Upper lobe of left lung (tissue), 6 donors: Measurements from ENCODE around the gene CHKA. TPM values are rescaled to one million over a fixed set of nuclear protein-coding genes. Genes with fewer than 3 reads are reported as not detected.

Source experiments
- ATAC-seq, 2 donors: fragments of 200-7000 bp; cut with Tn5 transposase; one replicate each; pipeline ENCODE4 v1.9.1; 2022; ENCODE audit warnings: mild to moderate bottlenecking in 2 of 2, moderate library complexity in 2 of 2; ENCODE audit not compliant: low FRiP score in 2 of 2
- DNase-seq, 2 donors: peaks; one replicate each; pipeline ENCODE4 v3.0.0-alpha.2; 2019 to 2020
- H3K27ac ChIP-seq, 4 donors: fragments of 200-600 bp; sonication (generic); one replicate each; pipeline ENCODE4 v1.5.1; 2016 to 2019
- H3K27me3 ChIP-seq, 4 donors: fragments of 200-600 bp; sonication (generic); one replicate each; pipeline ENCODE4 v1.5.1; 2017 to 2019
- H3K36me3 ChIP-seq, 4 donors: fragments of 200-600 bp; sonication (generic); one replicate each; pipeline ENCODE4 v1.5.1; 2016 to 2019
- H3K4me1 ChIP-seq, 4 donors: fragments of 200-600 bp; sonication (generic); one replicate each; pipeline ENCODE4 v1.5.1; 2018 to 2019
- H3K4me3 ChIP-seq, 4 donors: fragments of 200-600 bp; sonication (generic); one replicate each; pipeline ENCODE4 v1.5.1; 2017 to 2019; ENCODE audit warnings: mild to moderate bottlenecking in 2 of 4, moderate library complexity in 1 of 4
- H3K9me3 ChIP-seq, 4 donors: fragments of 200-600 bp; sonication (generic); one replicate each; pipeline ENCODE4 v1.5.1; 2018 to 2019
- EP300 ChIP-seq, 4 donors: sonication (generic); formaldehyde crosslinking; IDR thresholded peaks; one replicate each; pipeline ENCODE4 v1.5.1; 2017; ENCODE audit warnings: antibody characterized with exemption in 4 of 4, control low read depth in 2 of 4
- POLR2A ChIP-seq, 4 donors: fragments of 450-650 bp; IDR thresholded peaks; one replicate each; pipeline ENCODE4 v1.5.1; 2016 to 2017; ENCODE audit warnings: antibody characterized with exemption in 4 of 4, mild to moderate bottlenecking in 2 of 4
- POLR2AphosphoS5 ChIP-seq, 2 donors: sonication (generic); formaldehyde crosslinking; IDR thresholded peaks; one replicate each; pipeline ENCODE4 v1.5.1; 2017; ENCODE audit warnings: antibody characterized with exemption in 2 of 2
- WGBS, 2 donors: methylation state at CpG; one replicate each; pipeline ENCODE4 v1.1.5; 2017 to 2018; 5-methylcytosine and 5-hydroxymethylcytosine counted together
- total RNA-seq, 6 donors: library from RNA; depleted of rRNA in 4 of 6; stranded (reverse); fragments of >200 nt in 4 of 6; gene quantifications; one replicate each; pipeline versions ENCODE4 v1.1.0 to v1.2.1, GENCODE V29; 2016 to 2021
- TF ChIP-seq, protein P1 (sequence below), 6 experiments: fragments of 450-650 bp in 4 of 6; fragments of 200-600 bp in 2 of 6; sonication (generic) in 2 of 6; IDR thresholded peaks; one replicate each; pipeline ENCODE4 v1.5.1; 2016 to 2019; ENCODE audit warnings: antibody characterized with exemption in 6 of 6
- donor health status: DM: no; HTN: no; CAD: no; lungs with moderate emphysema.
- donor health status: DM: no; HTN: yes; CAD: no; lungs with severe emphysema.

The CHKA gene
- total RNA-seq, 6 donors from 2014 or later, result 34.5 to 128 (median 59.1) TPM

DNA sequence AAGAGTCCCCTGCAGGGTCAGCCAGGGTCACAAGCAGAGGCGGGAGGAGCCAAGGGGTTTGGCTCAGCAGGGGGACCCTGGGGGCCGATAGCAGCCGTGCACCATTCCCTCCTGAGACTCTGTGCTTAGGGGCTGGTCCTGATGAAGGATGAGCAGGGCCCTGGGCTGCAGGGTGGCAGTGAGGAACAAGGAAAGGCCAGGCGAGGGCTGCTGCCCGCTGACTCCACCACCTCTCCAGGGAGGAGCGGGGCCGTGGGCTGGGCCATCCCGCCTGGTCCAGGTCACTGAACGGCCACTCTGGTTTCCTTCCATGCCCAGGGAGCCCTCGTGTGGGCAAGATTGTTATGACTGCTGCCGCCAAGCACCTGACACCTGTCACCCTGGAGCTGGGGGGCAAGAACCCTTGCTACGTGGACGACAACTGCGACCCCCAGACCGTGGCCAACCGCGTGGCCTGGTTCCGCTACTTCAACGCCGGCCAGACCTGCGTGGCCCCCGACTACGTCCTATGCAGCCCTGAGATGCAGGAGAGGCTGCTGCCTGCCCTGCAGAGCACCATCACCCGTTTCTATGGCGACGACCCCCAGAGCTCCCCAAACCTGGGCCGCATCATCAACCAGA, 99.9 kb downstream of the CHKA start:
- H3K27me3 ChIP-seq, result no peaks in the 10 kb centered on the region
- TF ChIP-seq POLR2A (IDR thresholded peaks at IDR 0.05), result no peak
- TF ChIP-seq, protein P1, sequence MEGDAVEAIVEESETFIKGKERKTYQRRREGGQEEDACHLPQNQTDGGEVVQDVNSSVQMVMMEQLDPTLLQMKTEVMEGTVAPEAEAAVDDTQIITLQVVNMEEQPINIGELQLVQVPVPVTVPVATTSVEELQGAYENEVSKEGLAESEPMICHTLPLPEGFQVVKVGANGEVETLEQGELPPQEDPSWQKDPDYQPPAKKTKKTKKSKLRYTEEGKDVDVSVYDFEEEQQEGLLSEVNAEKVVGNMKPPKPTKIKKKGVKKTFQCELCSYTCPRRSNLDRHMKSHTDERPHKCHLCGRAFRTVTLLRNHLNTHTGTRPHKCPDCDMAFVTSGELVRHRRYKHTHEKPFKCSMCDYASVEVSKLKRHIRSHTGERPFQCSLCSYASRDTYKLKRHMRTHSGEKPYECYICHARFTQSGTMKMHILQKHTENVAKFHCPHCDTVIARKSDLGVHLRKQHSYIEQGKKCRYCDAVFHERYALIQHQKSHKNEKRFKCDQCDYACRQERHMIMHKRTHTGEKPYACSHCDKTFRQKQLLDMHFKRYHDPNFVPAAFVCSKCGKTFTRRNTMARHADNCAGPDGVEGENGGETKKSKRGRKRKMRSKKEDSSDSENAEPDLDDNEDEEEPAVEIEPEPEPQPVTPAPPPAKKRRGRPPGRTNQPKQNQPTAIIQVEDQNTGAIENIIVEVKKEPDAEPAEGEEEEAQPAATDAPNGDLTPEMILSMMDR (IDR thresholded peaks at IDR 0.05), result peak; percentile 6 to 63 (median 38)
- TF ChIP-seq POLR2AphosphoS5 (IDR thresholded peaks at IDR 0.05), result no peak
- no peak for TF ChIP-seq EP300 (IDR thresholded peaks at IDR 0.05)
- H3K27ac ChIP-seq, result peak overlapping the region in 2 of 4 donors; percentile 12 to 52
- 80 to 86% methylated on average over 3 to 15 of the region's 27 CpGs for WGBS, 2 donors
- DNase-seq (peak; percentile 67 to 79), ATAC-seq (peak; percentile 32 to 51)
- H3K9me3 ChIP-seq, result no peaks in the 10 kb centered on the region
- peaks cover 0 to 45% (median 32%) of the 10 kb centered on the region in 4 donors for H3K36me3 ChIP-seq
- H3K4me1 ChIP-seq, result peaks cover 3 to 25% (median 18%) of the 10 kb centered on the region in 4 donors
- no peak overlapping the region for H3K4me3 ChIP-seq

DNA sequence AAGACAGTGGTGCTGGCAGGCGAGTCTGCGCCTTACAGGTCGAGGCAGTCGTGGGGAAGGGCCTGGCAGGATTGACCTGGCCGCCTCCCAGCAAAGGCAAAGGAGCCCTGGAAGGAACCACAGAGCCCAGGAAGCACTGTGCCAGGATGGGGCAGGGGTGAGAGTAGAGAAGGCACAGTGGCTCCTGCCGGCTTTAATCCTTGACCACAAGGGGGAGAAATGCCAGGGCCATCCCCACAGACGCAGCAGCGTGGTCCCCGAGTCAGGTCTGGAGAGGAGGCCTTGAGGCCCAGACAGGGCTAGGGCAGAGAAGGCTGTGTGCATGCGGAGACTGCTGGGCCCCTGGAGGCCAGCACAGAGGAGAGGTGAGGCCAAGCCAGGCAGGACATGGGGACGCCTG, 100.6 kb downstream of the CHKA start:
- no peaks in the 10 kb centered on the region for H3K27me3 ChIP-seq
- H3K27ac ChIP-seq, result peak overlapping the region in 3 of 4 donors; percentile 10 to 52 (median 12)
- peaks cover 3 to 32% (median 23%) of the 10 kb centered on the region in 4 donors for H3K4me1 ChIP-seq
- no peaks in the 10 kb centered on the region for H3K9me3 ChIP-seq
- 50 to 53% methylated on average over 11 of the region's 11 CpGs for WGBS, 2 donors
- no peak overlapping the region for H3K4me3 ChIP-seq
- TF ChIP-seq POLR2A (IDR thresholded peaks at IDR 0.05) (no peak), EP300 (IDR thresholded peaks at IDR 0.05) (no peak)
- TF ChIP-seq, protein P1 (IDR thresholded peaks at IDR 0.05), result peak in 4 of 6 experiments; percentile 11 to 56 (median 24)
- H3K36me3 ChIP-seq, result peaks cover 0 to 40% (median 27%) of the 10 kb centered on the region in 4 donors
- DNase-seq (peak; percentile 37 to 63), ATAC-seq (peak; percentile 41 to 42)

DNA sequence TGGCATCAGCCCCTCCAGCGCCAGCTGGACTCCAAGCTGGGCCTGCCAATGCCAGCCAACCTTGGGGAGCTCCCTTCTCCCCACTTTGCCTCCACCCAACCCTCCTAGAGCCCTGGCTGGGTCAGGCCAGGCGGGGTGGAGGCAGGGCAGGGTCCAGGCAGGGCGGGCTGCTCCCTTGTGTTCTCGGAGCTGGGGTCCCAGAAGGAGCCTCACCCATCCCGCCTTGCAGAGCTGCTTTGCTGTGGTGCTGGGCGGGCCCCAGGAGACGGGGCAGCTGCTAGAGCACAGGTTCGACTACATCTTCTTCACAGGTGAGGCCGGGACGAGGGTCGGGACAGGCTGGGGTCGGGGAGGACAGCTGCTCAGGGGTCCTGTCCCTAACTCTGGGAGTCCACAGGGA, 101.7 kb downstream of the CHKA start:
- H3K4me3 ChIP-seq, result no peak overlapping the region
- TF ChIP-seq, protein P1 (IDR thresholded peaks at IDR 0.05), result no peak
- TF ChIP-seq EP300 (IDR thresholded peaks at IDR 0.05) (no peak), POLR2AphosphoS5 (IDR thresholded peaks at IDR 0.05) (no peak), POLR2A (IDR thresholded peaks at IDR 0.05) (no peak)
- peak overlapping the region in 2 of 4 donors; percentile 12 to 46 for H3K27ac ChIP-seq
- ATAC-seq (no peak), DNase-seq (peak in 1 of 2 donors; percentile 72)
- no peaks in the 10 kb centered on the region for H3K27me3 ChIP-seq
- peaks cover 0 to 34% (median 19%) of the 10 kb centered on the region in 4 donors for H3K36me3 ChIP-seq
- 90 to 92% methylated on average over 5 to 11 of the region's 12 CpGs for WGBS, 2 donors
- H3K4me1 ChIP-seq, result peaks cover 9 to 43% (median 33%) of the 10 kb centered on the region in 4 donors
- H3K9me3 ChIP-seq, result no peaks in the 10 kb centered on the region

DNA sequence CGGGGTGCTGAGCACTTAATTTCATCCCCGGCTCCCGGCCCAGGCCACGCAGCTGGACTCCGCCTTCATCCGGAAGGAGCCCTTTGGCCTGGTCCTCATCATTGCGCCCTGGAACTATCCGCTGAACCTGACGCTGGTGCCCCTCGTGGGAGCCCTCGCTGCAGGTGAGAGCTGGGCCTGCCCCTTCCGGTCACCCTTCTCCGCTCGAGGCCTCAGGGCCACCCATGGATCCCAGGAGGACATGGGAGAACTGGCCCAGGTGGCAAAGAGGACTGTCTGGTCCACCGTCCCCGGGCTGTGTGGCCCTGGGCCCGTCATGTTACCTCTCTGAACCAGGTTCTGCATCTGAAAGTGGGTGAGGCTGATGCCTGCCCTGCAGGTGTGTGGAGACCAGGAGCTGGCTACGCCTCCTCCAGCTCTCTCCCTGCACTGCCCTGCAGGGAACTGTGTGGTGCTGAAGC, 102.4 kb downstream of the CHKA start:
- peaks cover 0 to 29% (median 16%) of the 10 kb centered on the region in 4 donors for H3K36me3 ChIP-seq
- H3K4me1 ChIP-seq, result peaks cover 11 to 50% (median 40%) of the 10 kb centered on the region in 4 donors
- H3K9me3 ChIP-seq, result no peaks in the 10 kb centered on the region
- H3K27ac ChIP-seq, result peak overlapping the region in 2 of 4 donors; percentile 12 to 46
- H3K27me3 ChIP-seq, result no peaks in the 10 kb centered on the region
- no peak overlapping the region for H3K4me3 ChIP-seq
- 87 to 92% methylated on average over 3 to 18 of the region's 18 CpGs for WGBS, 2 donors
- DNase-seq (peak in 1 of 2 donors; percentile 73), ATAC-seq (no peak)
- TF ChIP-seq, protein P1 (IDR thresholded peaks at IDR 0.05), result no peak
- TF ChIP-seq POLR2A (IDR thresholded peaks at IDR 0.05) (no peak), POLR2AphosphoS5 (IDR thresholded peaks at IDR 0.05) (no peak), EP300 (IDR thresholded peaks at IDR 0.05) (no peak)
